SKM-1 (cell line): ENCODE data around the gene SYNDIG1.

ENCODE experiments used
- DNase-seq: peaks from one replicate; lab custom pipeline; 2025; ENCODE audit not compliant: unreplicated experiment; lab: John Stamatoyannopoulos, UW

Gene SYNDIG1

DNA sequence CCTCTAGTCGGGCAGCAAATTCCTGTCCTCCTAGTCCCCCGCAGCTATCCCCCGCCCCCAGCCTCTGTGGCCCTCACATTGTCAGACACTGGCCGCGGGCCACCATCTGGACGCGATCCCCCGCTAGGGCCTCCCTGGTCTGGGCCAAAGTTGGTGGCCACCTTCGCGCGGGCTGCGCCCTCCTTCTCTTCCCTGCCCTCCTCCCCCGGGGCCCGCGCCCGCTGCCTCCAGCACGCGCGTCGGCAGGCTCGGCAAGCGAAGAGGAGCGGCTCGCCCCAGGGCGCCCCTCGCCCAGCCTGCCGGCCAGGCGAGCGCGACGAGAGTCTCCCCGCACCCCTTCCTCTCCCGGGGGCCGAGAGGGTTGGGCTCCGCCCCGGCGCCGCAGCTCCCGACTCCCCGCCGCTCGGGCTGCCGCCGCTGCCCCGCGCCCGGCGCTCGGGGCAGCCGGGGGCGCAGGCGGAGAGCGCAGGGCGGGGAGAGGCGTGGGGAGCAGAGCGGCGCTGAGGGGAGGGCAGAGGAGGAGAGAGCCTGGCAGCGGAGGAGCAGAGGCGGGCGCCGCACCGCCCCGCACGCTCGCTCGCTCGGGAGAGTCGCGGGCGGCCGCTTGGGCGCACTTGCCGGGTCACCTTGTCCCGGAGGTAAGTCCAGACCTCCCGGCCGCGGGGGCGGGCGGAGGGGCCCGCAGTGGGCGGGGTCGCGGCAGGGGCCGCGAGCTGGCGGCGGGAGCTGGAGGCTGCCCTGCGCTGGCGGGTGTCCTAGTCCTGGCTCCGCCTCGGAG, at the start of gene SYNDIG1:
Gene SYNDIG1, plus strand, starts transcription at position 514 of the 778 bp plus-strand sequence. CDS start 73,469 bp downstream, outside the sequence.
- DNase-seq: no peak

GRCh38 chr20:24419786-24420185, 49.6 kb upstream of the SYNDIG1 start:
- DNase-seq: no peak

GRCh38 chr20:24420567-24420966, 48.9 kb upstream of the SYNDIG1 start:
- DNase-seq: no peak

- no peak for DNase-seq
These were observed 48.4 kb upstream of the SYNDIG1 start for GRCh38 chr20:24421071-24421470.

DNA sequence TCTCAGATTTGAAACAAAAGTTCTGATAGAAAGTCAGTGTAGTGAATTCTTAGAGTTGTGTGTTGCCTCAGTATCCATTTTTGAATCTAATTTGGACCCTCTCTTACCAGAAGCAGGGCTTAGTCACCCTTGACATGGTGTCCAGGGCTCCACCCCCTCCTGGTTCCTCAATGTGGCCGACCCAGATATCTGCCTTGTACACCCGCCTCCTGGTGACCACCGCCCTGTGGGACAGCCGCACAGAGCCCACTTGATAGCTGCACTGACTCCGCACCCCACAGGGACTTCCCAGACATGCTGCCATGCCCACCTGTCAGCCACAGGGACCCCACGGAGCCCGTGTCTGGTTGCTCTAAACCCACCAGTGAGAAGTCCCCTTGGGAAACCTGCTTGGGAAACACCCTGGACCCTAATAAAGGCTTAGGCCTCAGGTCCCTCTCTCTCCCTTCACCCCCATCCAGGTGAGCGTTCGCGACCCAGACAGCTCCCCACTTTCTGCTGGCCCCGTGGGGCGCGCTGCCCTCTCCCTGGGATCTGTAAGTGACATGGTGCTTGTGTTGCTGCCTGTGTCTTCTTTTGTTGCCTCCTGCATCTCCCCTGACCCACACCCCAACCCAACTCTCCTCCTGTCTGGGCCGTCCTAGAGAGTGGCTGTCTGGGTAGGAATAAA, 47.2 kb upstream of the SYNDIG1 start:
- no peak for DNase-seq

DNA sequence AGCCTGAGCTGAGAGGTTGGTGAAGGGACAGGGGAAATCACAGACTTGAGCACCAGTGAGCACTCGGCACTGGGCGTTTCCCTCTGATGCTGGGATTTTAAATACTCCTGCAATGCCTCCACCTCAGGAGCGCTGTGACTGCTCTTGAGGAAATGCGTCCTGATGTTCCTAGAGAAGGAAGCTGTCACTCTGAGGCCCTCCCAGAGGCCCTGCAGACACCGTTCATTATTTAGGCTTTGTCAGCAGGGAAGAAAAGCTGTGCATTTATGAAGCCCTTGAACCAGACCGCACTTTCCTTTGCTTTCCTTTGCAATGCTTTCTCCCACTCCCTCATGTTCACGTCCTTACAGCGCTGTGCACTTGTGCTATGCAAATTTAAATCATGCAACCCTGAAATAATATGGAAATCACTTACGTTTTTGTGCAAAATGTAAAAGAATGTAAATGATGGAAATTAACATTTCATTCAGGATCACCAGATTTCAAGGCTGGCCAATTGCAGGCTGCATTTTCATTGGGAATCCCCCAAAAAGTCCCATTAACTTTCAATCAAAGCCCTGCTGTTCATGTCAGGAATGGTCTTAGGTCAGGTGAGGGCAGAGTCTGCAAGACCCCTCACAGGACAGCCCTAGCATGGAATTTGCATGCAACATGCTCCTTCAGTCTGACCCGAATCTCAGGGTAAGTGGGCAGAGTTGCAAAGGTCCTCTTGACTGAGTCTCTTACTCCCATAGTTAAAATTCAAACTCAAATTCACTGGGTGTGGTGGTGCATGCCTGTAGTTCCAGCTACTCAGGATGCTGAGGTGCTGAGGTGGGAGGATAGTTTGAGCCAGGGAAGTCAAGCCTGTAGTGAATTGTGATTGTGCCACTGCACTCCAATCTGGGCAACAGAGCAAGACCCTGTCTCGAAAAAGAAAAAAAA, 45.8 kb upstream of the SYNDIG1 start:
- DNase-seq: no peak

GRCh38 chr20:24425523-24426135, 43.8 kb upstream of the SYNDIG1 start:
- no peak for DNase-seq

- no peak for DNase-seq
These were observed 38.0 kb upstream of the SYNDIG1 start for GRCh38 chr20:24431279-24432045.

DNA sequence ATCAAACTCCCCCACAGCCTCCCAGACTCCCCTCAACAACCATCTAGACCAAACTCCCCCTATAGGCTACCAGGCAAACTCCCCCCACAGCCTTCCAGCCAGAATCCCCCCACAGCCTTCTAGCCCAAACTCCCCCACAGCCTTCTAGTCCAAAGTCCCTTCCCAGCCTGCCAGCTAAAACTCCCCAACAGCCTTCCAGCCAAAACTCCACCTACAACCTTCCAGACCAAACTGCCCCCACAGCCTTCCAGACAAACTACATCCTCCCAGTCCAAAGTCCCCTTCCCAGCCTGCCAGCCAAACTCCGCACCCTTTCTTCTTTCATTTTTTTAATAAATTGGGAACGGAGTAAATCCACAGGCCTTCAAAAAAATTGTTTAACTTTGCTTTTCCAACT, 37.4 kb upstream of the SYNDIG1 start:
- no peak for DNase-seq

GRCh38 chr20:24436160-24436559, 33.3 kb upstream of the SYNDIG1 start:
- DNase-seq: no peak

DNA sequence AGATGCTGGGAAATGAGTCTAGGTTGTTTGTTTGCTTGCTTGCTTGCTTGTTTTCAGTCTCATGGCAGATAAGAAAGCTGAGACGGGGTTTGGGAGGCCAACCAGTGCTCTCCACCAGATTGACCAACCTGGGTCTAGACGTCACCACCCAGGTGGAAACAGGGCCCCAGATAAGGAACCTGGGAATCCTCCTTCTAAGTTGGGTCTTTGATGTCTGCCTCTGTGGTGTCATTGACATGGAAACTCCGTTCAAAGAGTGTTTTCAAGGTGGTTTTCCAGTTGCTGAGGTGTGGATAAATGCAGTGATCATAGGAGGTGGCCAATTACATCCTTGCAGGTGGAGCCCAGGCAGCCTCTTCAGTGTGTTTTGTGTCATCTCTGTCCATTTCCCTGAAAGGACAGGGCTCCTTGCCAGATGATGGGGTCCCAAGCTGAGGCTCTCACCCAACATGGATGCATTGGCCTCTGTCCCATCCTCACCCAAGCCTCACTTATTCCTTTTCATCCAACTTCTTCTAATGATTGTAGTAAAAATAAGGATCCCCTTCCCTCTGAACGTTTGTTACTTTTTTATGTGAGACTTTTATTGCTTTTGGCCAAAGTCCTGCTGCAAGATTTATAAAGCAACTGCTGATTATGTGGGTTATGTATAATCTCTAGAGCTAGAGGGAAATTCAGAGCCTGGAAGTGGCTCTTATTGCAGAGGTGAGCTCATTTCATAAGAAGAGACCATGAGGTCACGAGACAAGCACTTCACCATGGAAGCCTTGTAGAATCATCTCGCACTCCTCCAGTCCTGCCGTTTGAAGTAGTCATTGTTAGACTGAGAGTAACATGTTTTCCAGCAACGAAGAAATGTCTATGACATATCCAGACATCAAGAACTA, 32.0 kb upstream of the SYNDIG1 start:
- no peak for DNase-seq

DNA sequence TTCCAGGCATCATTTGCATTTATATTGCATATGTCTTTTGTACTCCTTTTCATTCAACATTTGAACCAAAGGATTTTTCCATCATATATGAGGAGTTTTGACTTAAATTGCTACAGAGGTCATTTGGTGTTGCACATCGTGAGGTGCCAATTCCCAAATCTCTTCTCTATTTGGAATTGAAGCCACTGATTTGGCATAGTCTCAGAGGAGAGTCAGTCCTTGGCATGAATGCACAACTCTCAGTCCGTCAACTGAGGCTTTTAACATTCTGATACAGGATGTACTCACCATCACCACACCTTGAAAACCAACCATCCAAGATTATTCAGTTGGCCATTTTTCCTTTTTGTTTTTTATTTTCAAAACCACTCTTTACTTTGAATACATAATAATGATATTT, 31.1 kb upstream of the SYNDIG1 start:
- no peak for DNase-seq

- DNase-seq: no peak
These were observed 29.6 kb upstream of the SYNDIG1 start for GRCh38 chr20:24439737-24440387.

DNA sequence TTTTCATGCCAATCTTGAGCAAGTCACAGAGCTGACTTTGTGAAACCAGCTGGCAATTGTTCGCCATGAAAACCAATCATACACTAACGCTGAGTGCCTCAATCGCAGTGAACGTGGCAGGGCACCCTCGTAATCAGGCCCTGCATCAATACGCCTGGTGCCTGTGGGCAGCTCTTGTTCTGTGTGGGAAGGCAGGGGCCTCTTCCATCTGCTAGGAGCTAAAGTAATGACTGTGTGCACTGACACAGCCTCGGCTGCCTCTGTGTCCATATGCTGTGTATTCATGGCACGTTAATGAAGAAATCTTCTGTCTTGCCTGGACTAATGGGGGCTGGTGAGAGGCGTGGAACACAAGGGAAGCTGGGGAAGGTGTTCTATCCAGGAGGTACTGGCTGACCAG, 27.8 kb upstream of the SYNDIG1 start:
- no peak for DNase-seq

GRCh38 chr20:24442909-24443308, 26.5 kb upstream of the SYNDIG1 start:
- DNase-seq: no peak

DNA sequence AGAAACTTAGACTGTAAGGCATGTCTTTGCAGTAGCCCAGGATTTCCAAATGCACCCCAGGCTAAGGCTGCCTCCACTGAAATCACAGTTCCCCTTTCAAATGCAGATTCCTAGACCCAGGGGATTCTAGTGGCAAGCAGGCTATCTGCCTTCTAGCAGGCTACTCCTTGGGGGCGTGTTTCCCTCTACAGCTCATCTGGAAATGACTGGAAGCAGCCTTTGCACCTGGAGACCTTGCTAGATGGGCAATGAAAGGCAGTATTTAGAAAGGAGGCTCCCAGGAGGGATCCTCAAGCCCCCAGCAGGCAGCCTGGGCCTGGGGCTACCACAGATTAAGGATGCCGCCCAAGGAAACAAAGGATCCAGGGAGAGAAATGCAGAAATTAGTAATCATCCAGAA, 26.0 kb upstream of the SYNDIG1 start:
- DNase-seq: no peak

GRCh38 chr20:24444526-24445190, 24.8 kb upstream of the SYNDIG1 start:
- DNase-seq: no peak

- DNase-seq: no peak
These were observed 23.8 kb upstream of the SYNDIG1 start for GRCh38 chr20:24445510-24446170.
